Left ventricle myocardium inferior (tissue), 1 donor: ENCODE data around the gene KLHDC2. TPM values are rescaled to one million over a fixed set of nuclear protein-coding genes. Genes with fewer than 3 reads are reported as not detected.
"Not testable (repeated sequence)": the region's sequence is repeated elsewhere in the genome, so short reads cannot be mapped to it uniquely, and the experiment has no call there.

ENCODE experiments used
- DNase-seq: peaks from one replicate; pipeline ENCODE4 v3.0.0-alpha.2; 2020
- H3K27ac ChIP-seq: fragments of 200-600 bp; replicated peaks from 2 replicates; pipeline ENCODE4 v1.8.0; 2021
- H3K27me3 ChIP-seq: fragments of 200-600 bp; 2 replicates; pipeline ENCODE4 v1.8.0; 2021; ENCODE audit warnings: low read depth
- H3K36me3 ChIP-seq: fragments of 200-600 bp; 2 replicates; pipeline ENCODE4 v1.8.0; 2021
- H3K4me1 ChIP-seq: fragments of 200-600 bp; 2 replicates; pipeline ENCODE4 v1.8.0; 2021
- H3K4me3 ChIP-seq: fragments of 200-600 bp; 2 replicates; pipeline ENCODE4 v1.8.0; 2021; ENCODE audit warnings: mild to moderate bottlenecking, moderate library complexity
- H3K9me3 ChIP-seq: fragments of 200-600 bp; replicated peaks from 2 replicates; pipeline ENCODE4 v1.8.0; 2021
- intact Hi-C: fragments of 100-400 bp; cut with micrococcal nuclease; formaldehyde crosslinking; loops from one replicate; pipeline ENCODE4 v1.11.0; 2022
- long read RNA-seq: library from polyadenylated mRNA; unstranded; transcript quantifications from one replicate; pipeline ENCODE4 v2.0.0, GENCODE V29; 2021
- total RNA-seq: library from RNA; stranded (reverse); fragmentation: NEBNext Ultra II Directional; extraction: Animal tissue kit (Norgen Biotek cat#: 25700); gene quantifications from one replicate; pipeline ENCODE4 v1.2.1, GENCODE V29; 2021
- TF ChIP-seq, protein P1 (sequence below): fragments of 200-600 bp; IDR thresholded peaks from 2 replicates; pipeline ENCODE4 v1.8.0; 2021; ENCODE audit warnings: antibody characterized with exemption, mild to moderate bottlenecking, borderline replicate concordance
- donor health status: DM: no; HTN: yes; CAD: no; lungs with severe emphysema.

The KLHDC2 gene, protein sequence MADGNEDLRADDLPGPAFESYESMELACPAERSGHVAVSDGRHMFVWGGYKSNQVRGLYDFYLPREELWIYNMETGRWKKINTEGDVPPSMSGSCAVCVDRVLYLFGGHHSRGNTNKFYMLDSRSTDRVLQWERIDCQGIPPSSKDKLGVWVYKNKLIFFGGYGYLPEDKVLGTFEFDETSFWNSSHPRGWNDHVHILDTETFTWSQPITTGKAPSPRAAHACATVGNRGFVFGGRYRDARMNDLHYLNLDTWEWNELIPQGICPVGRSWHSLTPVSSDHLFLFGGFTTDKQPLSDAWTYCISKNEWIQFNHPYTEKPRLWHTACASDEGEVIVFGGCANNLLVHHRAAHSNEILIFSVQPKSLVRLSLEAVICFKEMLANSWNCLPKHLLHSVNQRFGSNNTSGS
- 85.3 TPM for total RNA-seq
- long read RNA-seq, full-length matches to known transcripts: 207 of 213 reads
- long read RNA-seq, partial matches to known transcripts: 1 of 213 reads
- long read RNA-seq, other reads (novel, unspliced or antisense): 5 of 213 reads

DNA sequence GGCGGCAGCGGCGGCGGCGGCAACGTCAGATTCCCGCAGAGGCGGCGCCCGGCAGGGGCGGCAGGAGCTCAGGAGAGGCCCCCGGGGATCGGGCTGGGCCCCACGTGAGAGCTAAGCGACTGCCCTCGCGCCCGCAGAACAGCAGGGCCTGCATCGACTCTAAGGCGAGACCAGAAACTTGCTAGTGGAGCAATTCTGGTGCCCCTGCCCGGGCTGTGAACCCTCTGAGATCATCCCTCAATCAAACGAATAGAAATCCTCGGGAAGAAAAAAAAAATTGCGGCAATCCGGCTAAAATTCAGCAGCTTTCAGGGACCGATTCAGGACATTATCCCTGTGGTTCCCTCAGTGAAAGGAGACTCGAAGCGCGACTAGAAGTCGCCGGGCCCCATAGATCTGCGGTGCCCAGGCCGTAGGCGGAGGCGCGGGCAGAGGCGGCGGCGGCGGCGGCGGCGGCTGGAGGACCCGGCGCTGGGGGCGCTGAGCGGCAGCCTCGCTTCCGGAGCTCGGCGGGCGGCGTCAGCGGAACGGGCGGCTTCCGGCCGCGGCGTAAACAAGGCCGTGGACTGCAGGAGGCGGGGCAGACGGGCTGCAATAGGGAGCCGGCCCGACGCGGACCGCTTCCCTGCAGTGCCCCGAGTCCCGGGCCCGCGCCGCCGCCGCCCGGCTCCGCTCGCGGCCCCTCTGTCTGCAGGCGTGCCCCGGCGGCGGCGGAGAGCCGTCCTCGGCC is at the start of gene KLHDC2:
KLHDC2 (plus strand) TSS at position 583 of the 730 bp plus-strand sequence. CDS start 316 bp downstream, outside the sequence.
- intact Hi-C loops: loop anchor here (10.0 kb wide), 1 partner anchor 133 kb away; the partner anchor contains the start of gene DNAAF2
- peaks cover 47% of the 10 kb centered on the region for H3K4me1 ChIP-seq
- DNase-seq: peak; percentile 92
- peaks cover 14% of the 10 kb centered on the region for H3K36me3 ChIP-seq
- TF ChIP-seq, protein P1, sequence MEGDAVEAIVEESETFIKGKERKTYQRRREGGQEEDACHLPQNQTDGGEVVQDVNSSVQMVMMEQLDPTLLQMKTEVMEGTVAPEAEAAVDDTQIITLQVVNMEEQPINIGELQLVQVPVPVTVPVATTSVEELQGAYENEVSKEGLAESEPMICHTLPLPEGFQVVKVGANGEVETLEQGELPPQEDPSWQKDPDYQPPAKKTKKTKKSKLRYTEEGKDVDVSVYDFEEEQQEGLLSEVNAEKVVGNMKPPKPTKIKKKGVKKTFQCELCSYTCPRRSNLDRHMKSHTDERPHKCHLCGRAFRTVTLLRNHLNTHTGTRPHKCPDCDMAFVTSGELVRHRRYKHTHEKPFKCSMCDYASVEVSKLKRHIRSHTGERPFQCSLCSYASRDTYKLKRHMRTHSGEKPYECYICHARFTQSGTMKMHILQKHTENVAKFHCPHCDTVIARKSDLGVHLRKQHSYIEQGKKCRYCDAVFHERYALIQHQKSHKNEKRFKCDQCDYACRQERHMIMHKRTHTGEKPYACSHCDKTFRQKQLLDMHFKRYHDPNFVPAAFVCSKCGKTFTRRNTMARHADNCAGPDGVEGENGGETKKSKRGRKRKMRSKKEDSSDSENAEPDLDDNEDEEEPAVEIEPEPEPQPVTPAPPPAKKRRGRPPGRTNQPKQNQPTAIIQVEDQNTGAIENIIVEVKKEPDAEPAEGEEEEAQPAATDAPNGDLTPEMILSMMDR: peak; percentile 53
- no peaks in the 10 kb centered on the region for H3K27me3 ChIP-seq
- H3K9me3 ChIP-seq: no peaks in the 10 kb centered on the region
- peak within 1 kb of the TSS; percentile 99 for H3K4me3 ChIP-seq
- peak within 1 kb of the TSS; percentile 100 for H3K27ac ChIP-seq

DNA sequence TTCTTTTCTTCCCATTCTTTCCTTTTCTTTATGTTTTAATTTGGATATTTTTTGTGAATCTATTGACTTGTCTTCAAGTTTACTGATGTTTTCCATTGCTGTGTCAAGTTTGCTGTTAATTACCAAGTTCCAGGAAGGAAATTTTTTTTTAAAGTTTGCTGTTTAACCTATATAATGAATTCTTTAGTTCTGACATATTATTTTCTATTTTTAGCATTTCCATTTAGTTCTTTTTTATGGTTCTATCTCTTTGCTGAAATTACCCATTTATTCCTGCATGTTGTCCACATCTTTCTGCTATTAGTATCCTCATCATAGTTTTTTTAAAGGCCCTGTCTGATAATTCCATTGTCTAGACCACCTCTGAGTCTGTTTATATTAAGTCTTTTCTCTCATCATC is 47.2 kb upstream of the KLHDC2 start:
- TF ChIP-seq, protein P1: no peak
- DNase-seq: no peak
- H3K27ac ChIP-seq: no peak overlapping the region
- H3K27me3 ChIP-seq: no peaks in the 10 kb centered on the region
- H3K9me3 ChIP-seq: no peaks in the 10 kb centered on the region
- no peak overlapping the region for H3K4me3 ChIP-seq
- H3K4me1 ChIP-seq: no peaks in the 10 kb centered on the region
- intact Hi-C loops: no loop called here
- H3K36me3 ChIP-seq: peaks cover 72% of the 10 kb centered on the region

DNA sequence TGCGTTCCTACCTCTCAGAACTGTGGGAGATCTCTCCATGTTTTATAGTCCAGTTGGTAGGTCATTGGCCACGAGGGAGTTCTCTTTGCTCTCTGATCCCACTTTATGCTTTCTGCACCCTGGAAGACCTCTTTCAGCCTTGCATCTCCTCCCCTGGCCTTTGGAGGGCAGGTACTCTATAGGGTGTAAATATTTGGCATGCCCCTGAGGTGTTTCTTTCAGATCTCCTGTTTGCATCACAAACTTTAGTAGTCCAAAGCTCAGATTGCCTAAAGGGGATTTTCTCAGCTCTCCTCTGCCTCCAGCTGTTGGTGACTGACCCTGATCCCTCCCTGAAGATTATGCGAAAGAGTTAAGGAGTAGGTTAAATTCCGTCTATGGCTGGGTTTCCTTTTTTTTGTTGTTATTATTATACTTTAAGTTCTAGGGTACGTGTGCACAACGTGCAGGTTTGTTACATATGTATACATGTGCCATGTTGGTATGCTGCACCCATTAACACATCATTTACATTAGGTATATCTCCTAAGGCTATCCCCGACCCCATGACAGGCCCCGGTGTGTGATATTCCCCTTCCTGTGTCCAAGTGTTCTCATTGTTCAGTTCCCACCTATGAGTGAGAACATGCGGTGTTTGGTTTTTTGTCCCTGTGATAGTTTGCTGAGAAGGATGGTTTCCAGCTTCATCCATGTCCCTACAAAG is 46.1 kb upstream of the KLHDC2 start:
- intact Hi-C loops: not testable (repeated sequence)

DNA sequence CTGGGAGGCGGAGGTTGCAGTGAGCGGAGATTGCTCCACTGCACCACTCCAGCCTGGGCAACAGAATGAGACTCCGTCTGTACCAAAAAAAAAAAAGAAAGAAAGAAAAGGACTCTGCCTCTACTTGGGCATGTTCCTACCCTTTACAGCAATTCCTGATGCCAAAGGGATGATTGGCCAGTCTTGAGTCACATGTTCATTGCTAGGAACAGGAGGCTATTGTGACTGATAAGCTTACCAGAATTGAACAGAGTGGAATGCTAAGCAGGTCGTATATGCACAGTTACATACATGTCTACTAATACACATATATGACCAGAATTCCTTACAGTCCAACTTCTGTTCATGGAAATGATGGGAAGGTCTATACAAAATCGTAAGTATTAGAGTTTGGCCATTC is 40.8 kb upstream of the KLHDC2 start:
- TF ChIP-seq, protein P1: no peak
- no peak overlapping the region for H3K27ac ChIP-seq
- no peaks in the 10 kb centered on the region for H3K4me1 ChIP-seq
- H3K36me3 ChIP-seq: peaks cover 66% of the 10 kb centered on the region
- no peak for DNase-seq
- H3K27me3 ChIP-seq: no peaks in the 10 kb centered on the region
- H3K9me3 ChIP-seq: no peaks in the 10 kb centered on the region
- intact Hi-C loops: no loop called here
- H3K4me3 ChIP-seq: no peak overlapping the region

More for the DNA sequence above, 46.1 kb upstream of the KLHDC2 start:
- H3K4me3 ChIP-seq, H3K27ac ChIP-seq, H3K4me1 ChIP-seq, H3K27me3 ChIP-seq, DNase-seq, H3K9me3 ChIP-seq: not testable (repeated sequence)
- H3K36me3 ChIP-seq: peaks cover 73% of the 10 kb centered on the region

DNA sequence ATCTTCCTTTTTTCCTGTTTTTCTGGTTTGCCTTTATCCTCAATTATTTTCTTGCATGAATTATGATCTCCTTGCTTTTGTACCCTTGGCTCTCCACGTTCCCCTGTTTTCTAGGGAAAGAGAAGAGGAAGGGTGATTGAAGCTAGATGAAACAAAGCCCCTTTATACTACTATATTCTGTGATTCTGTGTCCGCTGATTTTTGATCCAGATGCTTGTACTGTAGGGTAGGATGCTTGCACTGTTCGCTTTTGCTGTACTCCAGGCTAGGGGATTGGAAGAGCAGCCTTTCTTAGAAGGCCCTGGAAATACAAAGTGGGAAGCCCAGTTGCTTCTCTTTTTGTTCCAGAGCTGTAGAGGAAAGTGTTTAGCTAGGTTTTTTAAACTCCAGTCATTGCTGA is 35.1 kb upstream of the KLHDC2 start:
- TF ChIP-seq, protein P1: no peak
- H3K36me3 ChIP-seq: peaks cover 65% of the 10 kb centered on the region
- no peak overlapping the region for H3K27ac ChIP-seq
- H3K4me1 ChIP-seq: no peaks in the 10 kb centered on the region
- DNase-seq: no peak
- H3K4me3 ChIP-seq: no peak overlapping the region
- intact Hi-C loops: no loop called here
- H3K27me3 ChIP-seq: no peaks in the 10 kb centered on the region
- no peaks in the 10 kb centered on the region for H3K9me3 ChIP-seq
